Stimulated activated CD8-positive, alpha-beta memory T cell treated with anti-CD3 and anti-CD28 coated beads, Interleukin-7, amount 100 ng/mL, for 4 hours (primary cell): ENCODE data around the gene POC1B.

Experiments used
- DNase-seq, 2 donors: peaks; one replicate each; pipeline ENCODE4 v3.0.0-alpha.2; 2020; ENCODE audit warnings: low read depth in 2 of 2

POC1B gene

GRCh38 chr12:89389755-89390661 lies 135.8 kb downstream of the POC1B start:
- no peak for DNase-seq

GRCh38 chr12:89386138-89386537 lies 139.7 kb downstream of the POC1B start:
- no peak for DNase-seq

- DNase-seq = no peak
Measured at GRCh38 chr12:89384807-89385206, 141.0 kb downstream of the POC1B start.

- no peak for DNase-seq
Measured at GRCh38 chr12:89384050-89384758, 141.6 kb downstream of the POC1B start.

GRCh38 chr12:89383235-89384049 lies 142.4 kb downstream of the POC1B start:
- no peak for DNase-seq

GRCh38 chr12:89382328-89382727 lies 143.5 kb downstream of the POC1B start:
- no peak for DNase-seq

GRCh38 chr12:89379839-89380467 lies 145.9 kb downstream of the POC1B start:
- DNase-seq = no peak

- DNase-seq = no peak
Measured at GRCh38 chr12:89379148-89379838, 146.6 kb downstream of the POC1B start.

- no peak for DNase-seq
Measured at GRCh38 chr12:89376844-89377243, 149.0 kb downstream of the POC1B start.

GRCh38 chr12:89376202-89376529 lies 149.7 kb downstream of the POC1B start:
- no peak for DNase-seq

- no peak for DNase-seq
Measured at GRCh38 chr12:89373763-89374572, 151.9 kb downstream of the POC1B start.

- DNase-seq = no peak
Measured at GRCh38 chr12:89372584-89373370, 153.1 kb downstream of the POC1B start.

GRCh38 chr12:89370850-89371249 lies 155.0 kb downstream of the POC1B start:
- DNase-seq = no peak

- DNase-seq = no peak
Measured at GRCh38 chr12:89370421-89370831, 155.4 kb downstream of the POC1B start.
